ENCODE data around the gene ENTHD1. TPM values are rescaled to one million over a fixed set of nuclear protein-coding genes. Genes with fewer than 3 reads are reported as not detected.

The ENTHD1 gene, protein sequence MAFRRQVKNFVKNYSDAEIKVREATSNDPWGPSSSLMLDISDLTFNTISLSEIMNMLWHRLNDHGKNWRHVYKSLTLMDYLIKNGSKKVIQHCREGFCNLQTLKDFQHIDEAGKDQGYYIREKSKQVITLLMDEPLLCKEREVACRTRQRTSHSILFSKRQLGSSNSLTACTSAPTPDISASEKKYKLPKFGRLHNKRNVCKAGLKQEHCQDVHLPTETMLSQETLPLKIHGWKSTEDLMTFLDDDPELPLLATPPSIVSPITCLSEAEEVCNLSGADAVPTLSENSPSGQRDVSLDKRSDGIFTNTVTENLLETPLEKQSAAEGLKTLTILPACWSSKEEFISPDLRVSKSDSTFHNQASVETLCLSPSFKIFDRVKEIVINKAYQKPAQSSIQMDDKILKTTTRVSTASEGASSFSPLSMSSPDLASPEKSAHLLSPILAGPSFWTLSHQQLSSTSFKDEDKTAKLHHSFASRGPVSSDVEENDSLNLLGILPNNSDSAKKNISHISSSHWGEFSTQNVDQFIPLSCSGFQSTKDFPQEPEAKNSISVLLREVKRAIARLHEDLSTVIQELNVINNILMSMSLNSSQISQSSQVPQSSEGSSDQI
- total RNA-seq, result not detected
- long read RNA-seq, result 0 reads

DNA sequence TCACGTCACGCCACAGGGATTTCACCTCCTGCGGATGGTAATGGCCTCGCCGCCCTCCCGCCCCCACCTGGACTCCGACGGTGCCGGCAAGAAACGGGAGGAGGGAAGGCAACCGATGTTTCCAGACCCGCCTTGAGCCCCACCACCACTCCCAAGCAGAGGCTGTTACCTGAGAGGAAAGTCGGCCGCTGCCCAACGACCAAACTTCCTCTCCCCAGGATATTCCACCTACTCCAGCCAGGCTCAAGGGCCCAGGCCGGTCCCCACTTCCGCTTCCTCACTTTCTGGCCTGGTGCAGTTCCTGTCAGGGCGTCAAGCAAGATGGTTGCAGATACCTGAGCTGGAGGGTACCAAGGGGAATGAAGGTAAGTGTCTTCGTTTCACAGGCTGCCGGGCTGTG is at the start of gene ENTHD1:
Gene ENTHD1, minus strand, starts transcription at position 235 of the 400 bp plus-strand sequence. CDS start 6,012 bp downstream, outside the sequence.
- intact Hi-C loops (cut with DNase I), result no loop called here
- ATAC-seq (no peak), DNase-seq (no peak)

DNA sequence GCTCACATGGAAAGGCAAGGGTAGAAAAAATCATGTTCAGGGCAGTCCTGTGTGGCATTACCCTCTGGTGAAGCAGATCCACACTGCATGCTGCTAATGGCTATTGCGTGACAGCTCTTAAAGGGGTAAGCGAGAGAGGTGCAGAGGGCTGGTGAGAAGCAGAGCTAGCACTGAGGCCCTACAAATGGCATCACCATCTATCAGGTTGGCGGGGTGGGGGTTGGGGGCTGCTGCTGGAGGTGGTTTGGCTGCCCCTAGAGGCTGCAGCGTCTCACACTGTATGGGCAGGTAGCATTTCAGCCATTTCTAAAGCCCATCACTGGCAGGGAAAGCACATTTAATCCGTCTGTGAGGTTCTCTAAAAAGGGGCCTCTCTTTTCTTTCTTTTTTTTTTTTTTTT is 49.8 kb upstream of the ENTHD1 start:
- intact Hi-C loops (cut with DNase I), result no loop called here
- DNase-seq (no peak), ATAC-seq (no peak)

DNA sequence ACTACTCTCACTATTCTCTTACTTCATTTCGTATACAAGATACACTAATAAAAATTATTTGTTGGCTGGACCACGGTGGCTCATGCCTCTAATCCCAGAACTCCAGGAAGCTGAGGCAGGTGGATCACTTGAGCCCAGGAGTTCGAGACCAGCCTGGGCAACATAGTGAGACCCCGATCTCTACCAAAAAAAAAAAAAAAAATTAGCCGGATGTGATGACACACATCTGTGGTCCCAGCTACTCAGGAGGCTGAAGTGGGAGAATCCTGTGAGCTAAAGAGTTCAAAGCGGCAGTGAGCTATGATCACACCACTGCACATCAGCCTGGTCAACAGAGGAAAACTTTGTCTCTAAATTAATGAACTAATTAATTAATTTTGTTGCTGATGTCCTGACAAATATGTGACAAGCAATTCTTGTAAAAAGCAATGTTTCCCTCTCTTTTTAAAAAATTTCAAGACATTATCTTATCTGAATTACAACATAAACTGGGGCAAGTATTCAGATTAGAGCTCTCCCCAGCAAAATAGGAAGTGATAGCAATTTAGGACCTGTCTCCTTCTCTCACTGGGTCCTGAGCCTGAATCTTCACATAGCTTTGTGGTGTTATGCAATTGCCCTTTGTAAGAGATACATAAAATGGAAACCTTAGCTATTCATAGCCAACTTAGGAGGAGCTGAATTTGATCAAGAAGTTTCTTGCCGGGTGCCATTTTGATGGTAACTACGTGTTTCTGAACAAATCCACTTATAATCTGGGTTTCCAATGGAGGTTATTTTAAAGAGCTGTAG is 49.1 kb upstream of the ENTHD1 start:
- intact Hi-C loops (cut with DNase I), result no loop called here
- DNase-seq (no peak), ATAC-seq (no peak)

DNA sequence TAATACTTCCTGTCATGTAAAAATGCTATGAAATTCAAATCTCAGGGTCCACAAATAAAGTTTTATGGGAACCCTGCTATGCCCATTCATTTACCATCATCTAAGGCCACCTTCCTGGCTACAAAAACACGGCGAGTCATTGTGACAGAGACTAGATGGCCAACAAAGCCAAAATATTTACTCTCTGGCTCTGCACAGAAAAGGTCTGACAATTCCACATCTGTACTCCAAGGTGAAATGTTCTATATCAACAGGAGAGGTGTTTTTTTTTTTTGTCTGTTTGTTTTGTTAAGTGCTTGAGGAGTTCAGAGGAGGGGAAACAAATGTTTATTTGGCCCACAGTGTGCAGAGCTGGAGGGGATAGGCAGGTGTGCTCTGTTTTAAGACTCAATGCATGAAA is 48.0 kb upstream of the ENTHD1 start:
- ATAC-seq, result no peak
- intact Hi-C loops (cut with DNase I), result no loop called here
- no peak for DNase-seq

DNA sequence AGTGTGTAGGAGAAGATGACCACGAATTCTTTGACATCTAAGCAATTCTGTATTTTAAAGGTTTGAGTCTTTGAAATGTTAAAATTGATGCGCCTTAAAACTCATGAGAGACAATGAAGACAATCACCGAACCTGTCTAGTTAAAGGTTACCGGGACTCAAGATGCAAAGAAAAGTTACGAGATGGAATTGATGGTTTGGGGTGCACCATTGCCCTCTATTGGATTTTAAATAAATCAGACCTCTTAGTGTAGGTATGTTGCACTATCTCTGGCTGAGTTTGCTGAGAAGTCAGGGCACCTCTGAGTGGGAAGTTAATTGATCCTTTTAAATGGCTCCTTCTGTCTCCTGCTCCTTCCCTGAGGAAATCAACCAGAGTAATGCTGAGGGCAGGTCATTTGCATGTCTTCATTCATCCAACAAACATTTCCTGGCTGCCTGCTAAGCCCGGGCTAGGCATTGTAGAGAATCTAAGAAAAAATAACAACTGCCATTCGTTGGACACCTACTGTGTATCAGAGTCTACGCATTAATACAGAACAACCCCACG is 47.3 kb upstream of the ENTHD1 start:
- DNase-seq (no peak), ATAC-seq (no peak)
- intact Hi-C loops (cut with DNase I), result no loop called here

- intact Hi-C loops (cut with DNase I), result loop anchor here (10.0 kb wide), 2 partner anchors 65 to 85 kb away; no protein-coding TSS in a partner anchor
- DNase-seq (no peak), ATAC-seq (no peak)
Observed at GRCh38 chr22:39939830-39940229, 46.3 kb upstream of the ENTHD1 start.

GRCh38 chr22:39938509-39939111 is 45.0 kb upstream of the ENTHD1 start:
- intact Hi-C loops (cut with DNase I), result loop anchor here (10.0 kb wide), 2 partner anchors 66 to 86 kb away; no protein-coding TSS in a partner anchor
- ATAC-seq (no peak), DNase-seq (no peak)

GRCh38 chr22:39937906-39938305 is 44.3 kb upstream of the ENTHD1 start:
- ATAC-seq, result no peak
- DNase-seq, result no peak
- intact Hi-C loops (cut with DNase I), result loop anchor here (10.0 kb wide), 2 partner anchors 67 to 87 kb away; no protein-coding TSS in a partner anchor

- no peak for DNase-seq
- intact Hi-C loops (cut with DNase I), result loop anchor here (10.0 kb wide), 2 partner anchors 68 to 88 kb away; no protein-coding TSS in a partner anchor
- ATAC-seq, result no peak
Observed at GRCh38 chr22:39936523-39937145, 43.1 kb upstream of the ENTHD1 start.

GRCh38 chr22:39935612-39936011 is 42.1 kb upstream of the ENTHD1 start:
- intact Hi-C loops (cut with DNase I), result loop anchor here (10.0 kb wide), 2 partner anchors 69 to 89 kb away; no protein-coding TSS in a partner anchor
- ATAC-seq (no peak), DNase-seq (no peak)

DNA sequence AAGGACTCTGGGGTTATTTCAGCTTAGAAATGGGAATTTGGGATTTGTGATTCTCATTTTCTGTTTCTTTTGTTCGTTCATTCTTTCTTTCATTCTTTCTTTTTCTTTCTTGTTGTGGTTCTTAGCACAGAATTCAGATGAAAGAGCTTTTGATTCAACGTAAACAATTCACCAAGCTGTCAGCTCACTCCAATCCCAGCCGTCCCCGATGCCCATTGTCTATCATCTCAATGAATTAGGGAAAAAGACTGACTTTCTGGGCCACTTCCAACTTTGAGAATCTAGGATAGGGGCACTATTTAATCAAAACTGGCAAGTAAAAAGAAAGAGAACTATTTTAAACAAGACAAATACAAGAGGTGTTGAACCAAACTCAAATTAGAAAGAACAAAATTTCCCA is 41.6 kb upstream of the ENTHD1 start:
- ATAC-seq, result no peak
- intact Hi-C loops (cut with DNase I), result loop anchor here (10.0 kb wide), 2 partner anchors 70 to 90 kb away; no protein-coding TSS in a partner anchor
- DNase-seq, result no peak

DNA sequence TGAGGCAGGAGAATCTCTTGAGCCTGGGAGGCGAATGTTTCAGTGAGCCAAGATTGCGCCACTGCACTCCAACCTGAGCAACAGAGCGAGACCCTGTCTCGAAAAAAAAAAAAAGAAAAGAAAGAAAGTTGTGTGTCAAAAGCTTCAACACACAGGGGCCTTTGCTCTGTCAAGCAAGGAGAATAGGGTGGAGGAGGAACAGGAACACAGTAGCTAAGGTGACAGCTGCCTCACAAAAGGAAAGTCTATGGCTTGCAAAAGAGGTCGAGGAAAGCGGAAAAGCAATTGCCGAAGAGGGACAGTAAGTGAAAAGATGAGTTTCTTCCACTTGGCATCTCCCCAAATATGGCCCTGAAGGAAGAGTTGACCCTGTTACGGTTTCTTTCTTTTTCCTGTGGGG is 40.2 kb upstream of the ENTHD1 start:
- DNase-seq, result no peak

GRCh38 chr22:39932918-39933649 is 39.5 kb upstream of the ENTHD1 start:
- DNase-seq (no peak), ATAC-seq (no peak)
- intact Hi-C loops (cut with DNase I), result loop anchor here (10.0 kb wide), 2 partner anchors 72 to 92 kb away; no protein-coding TSS in a partner anchor

More for the DNA sequence above, 40.2 kb upstream of the ENTHD1 start:
- intact Hi-C loops (cut with DNase I), result loop anchor here (10.0 kb wide), 2 partner anchors 71 to 91 kb away; no protein-coding TSS in a partner anchor
- no peak for ATAC-seq

DNA sequence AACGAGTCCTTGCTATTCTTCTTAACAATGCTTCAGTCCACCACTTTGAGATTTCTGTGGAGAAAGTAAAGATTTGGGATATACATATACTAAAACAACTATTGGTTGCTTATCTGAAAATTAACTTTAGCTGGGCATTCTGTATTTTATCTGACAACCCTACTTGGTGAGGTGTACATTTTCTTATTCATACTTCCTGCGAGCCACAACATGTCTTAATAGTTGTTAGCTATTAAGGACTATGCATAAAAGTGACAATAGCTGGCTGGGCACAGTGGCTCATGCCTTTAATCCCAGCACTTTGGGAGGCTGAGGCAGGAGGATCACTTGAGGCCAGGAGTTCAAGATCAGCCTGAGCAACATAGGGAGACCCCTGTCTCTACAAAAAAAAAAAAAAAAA is 38.6 kb upstream of the ENTHD1 start:
- ATAC-seq (no peak), DNase-seq (no peak)
- intact Hi-C loops (cut with DNase I), result loop anchor here (10.0 kb wide), 2 partner anchors 73 to 93 kb away; no protein-coding TSS in a partner anchor

- DNase-seq, result no peak
- no peak for ATAC-seq
- intact Hi-C loops (cut with DNase I), result loop anchor here (10.0 kb wide), 2 partner anchors 74 to 94 kb away; no protein-coding TSS in a partner anchor
Observed at GRCh38 chr22:39931251-39931650, 37.7 kb upstream of the ENTHD1 start.

DNA sequence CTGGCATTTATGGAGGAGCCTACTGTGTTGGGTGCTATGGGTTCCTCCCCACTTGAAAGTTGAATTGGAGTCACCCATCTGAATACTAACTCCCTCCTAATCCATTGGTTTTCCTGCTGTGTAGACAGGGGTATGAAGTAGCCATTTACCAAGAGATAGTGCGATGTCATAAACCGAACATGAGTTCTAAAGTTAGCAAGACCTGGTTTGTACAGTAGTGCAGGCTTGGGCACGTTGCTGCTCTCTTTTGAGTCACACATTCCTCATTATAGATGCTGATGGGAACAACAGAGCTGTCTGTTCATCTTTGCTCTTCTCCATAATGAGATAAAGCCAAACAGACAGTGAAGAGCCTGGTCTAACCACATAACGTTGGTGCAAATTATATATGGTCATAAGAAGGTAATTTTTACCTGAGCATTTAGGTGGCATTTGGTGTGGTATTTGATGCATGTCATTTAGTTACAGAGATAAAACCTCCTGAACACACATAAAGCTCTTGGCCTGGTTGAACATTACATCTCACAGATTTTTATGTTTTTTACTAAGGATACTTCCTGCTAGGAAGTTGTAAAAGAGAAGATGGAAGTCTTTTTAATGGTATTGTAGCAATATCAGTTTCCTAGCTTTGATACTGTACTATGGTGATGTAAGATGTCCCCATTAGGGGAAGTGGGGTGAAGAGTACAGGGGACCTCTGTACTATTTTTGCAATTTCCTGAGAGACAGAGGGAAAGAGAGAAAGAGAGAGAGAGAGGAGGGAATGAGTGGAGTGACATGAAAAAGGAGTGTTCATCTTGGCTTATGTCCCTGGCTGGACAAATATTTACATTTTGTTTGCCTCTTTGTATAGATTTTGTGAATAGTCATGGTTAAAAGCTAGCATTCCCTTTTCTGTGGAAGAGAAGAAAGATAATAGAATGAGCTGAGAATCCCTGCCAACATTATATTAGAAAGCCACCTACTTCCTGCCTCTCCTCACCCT is 35.3 kb upstream of the ENTHD1 start:
- intact Hi-C loops (cut with DNase I), result no loop called here
- no peak for DNase-seq
- ATAC-seq, result no peak

Data from left cardiac atrium (tissue), 4 donors.